Measurements from ENCODE around the gene GPATCH2.

DNA sequence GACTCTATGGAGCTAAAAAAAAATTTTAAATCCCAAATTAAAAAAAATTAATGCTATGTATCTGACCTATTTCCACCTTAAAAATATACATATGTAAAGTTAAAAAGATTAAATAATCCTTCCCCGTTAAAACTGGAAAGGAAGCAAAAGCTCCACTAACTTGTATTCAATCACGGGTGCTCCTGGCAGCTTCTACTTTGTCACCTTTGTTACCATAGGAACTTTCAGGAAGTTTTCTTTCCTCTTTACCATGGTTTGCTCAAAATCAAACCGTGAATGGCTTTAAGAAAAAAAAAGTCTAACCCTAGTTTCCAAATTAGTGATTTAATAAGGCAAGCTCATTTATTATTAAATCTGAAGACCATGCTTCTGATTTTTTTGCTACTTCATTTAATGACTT lies 3.5 kb downstream of the GPATCH2 start:
- TF ChIP-seq, protein P1, sequence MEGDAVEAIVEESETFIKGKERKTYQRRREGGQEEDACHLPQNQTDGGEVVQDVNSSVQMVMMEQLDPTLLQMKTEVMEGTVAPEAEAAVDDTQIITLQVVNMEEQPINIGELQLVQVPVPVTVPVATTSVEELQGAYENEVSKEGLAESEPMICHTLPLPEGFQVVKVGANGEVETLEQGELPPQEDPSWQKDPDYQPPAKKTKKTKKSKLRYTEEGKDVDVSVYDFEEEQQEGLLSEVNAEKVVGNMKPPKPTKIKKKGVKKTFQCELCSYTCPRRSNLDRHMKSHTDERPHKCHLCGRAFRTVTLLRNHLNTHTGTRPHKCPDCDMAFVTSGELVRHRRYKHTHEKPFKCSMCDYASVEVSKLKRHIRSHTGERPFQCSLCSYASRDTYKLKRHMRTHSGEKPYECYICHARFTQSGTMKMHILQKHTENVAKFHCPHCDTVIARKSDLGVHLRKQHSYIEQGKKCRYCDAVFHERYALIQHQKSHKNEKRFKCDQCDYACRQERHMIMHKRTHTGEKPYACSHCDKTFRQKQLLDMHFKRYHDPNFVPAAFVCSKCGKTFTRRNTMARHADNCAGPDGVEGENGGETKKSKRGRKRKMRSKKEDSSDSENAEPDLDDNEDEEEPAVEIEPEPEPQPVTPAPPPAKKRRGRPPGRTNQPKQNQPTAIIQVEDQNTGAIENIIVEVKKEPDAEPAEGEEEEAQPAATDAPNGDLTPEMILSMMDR (IDR thresholded peaks at IDR 0.05; ENCODE audit: insufficient read depth, low read length), result no peak
- TF ChIP-seq GABPA (IDR thresholded peaks at IDR 0.05; ENCODE audit: low read depth) (no peak), POLR2AphosphoS5 (IDR thresholded peaks at IDR 0.05; ENCODE audit: low read depth) (no peak), SPI1 (IDR thresholded peaks at IDR 0.05; ENCODE audit: borderline replicate concordance, low read depth) (no peak)
- TF ChIP-seq, protein P2, sequence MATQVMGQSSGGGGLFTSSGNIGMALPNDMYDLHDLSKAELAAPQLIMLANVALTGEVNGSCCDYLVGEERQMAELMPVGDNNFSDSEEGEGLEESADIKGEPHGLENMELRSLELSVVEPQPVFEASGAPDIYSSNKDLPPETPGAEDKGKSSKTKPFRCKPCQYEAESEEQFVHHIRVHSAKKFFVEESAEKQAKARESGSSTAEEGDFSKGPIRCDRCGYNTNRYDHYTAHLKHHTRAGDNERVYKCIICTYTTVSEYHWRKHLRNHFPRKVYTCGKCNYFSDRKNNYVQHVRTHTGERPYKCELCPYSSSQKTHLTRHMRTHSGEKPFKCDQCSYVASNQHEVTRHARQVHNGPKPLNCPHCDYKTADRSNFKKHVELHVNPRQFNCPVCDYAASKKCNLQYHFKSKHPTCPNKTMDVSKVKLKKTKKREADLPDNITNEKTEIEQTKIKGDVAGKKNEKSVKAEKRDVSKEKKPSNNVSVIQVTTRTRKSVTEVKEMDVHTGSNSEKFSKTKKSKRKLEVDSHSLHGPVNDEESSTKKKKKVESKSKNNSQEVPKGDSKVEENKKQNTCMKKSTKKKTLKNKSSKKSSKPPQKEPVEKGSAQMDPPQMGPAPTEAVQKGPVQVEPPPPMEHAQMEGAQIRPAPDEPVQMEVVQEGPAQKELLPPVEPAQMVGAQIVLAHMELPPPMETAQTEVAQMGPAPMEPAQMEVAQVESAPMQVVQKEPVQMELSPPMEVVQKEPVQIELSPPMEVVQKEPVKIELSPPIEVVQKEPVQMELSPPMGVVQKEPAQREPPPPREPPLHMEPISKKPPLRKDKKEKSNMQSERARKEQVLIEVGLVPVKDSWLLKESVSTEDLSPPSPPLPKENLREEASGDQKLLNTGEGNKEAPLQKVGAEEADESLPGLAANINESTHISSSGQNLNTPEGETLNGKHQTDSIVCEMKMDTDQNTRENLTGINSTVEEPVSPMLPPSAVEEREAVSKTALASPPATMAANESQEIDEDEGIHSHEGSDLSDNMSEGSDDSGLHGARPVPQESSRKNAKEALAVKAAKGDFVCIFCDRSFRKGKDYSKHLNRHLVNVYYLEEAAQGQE (IDR thresholded peaks at IDR 0.05; ENCODE audit: insufficient replicate concordance, low read depth), result no peak
